GM23338 (cell line): Measurements from ENCODE around the gene GSG1L. TPM values are rescaled to one million over a fixed set of nuclear protein-coding genes. Genes with fewer than 3 reads are reported as not detected.

ENCODE experiments used
- ATAC-seq: fragments of 200-7000 bp; cut with Tn5 transposase; 3 replicates; pipeline ENCODE4 v1.9.1; 2020
- DNase-seq: peaks from one replicate; pipeline ENCODE4 v3.0.0-alpha.2; 2015; ENCODE audit warnings: low spot score
- H2AFZ ChIP-seq: fragments of 200-600 bp; sonication (generic); 2 replicates; pipeline ENCODE4 v1.8.0; 2016; ENCODE audit warnings: antibody characterized with exemption, mild to moderate bottlenecking, moderate library complexity
- H3F3A ChIP-seq: fragments of 200-600 bp; sonication (generic); replicated peaks from 2 replicates; pipeline ENCODE4 v1.8.0; 2017; ENCODE audit warnings: antibody characterized with exemption, mixed run types, low read depth
- H3K27ac ChIP-seq: fragments of 200-600 bp; sonication (generic); 2 replicates; pipeline ENCODE4 v1.6.1; 2016; ENCODE audit warnings: low read depth
- H3K27me3 ChIP-seq: fragments of 200-600 bp; sonication (generic); 2 replicates; pipeline ENCODE4 v1.8.0; 2016; ENCODE audit warnings: mild to moderate bottlenecking, mixed run types, moderate library complexity; ENCODE audit not compliant: insufficient read depth
- H3K36me3 ChIP-seq: fragments of 200-600 bp; sonication (generic); 2 replicates; pipeline ENCODE4 v1.8.0; 2016; ENCODE audit warnings: mild to moderate bottlenecking; ENCODE audit not compliant: insufficient read depth
- H3K4me1 ChIP-seq: fragments of 200-600 bp; sonication (generic); 2 replicates; pipeline ENCODE4 v1.8.0; 2016; ENCODE audit warnings: mild to moderate bottlenecking, moderate library complexity; ENCODE audit not compliant: insufficient read depth
- H3K4me2 ChIP-seq: fragments of 200-600 bp; sonication (generic); 2 replicates; pipeline ENCODE4 v1.7.1; 2017; ENCODE audit warnings: mixed run types
- H3K4me3 ChIP-seq: fragments of 200-600 bp; sonication (generic); 2 replicates; pipeline ENCODE4 v1.6.1; 2016; ENCODE audit warnings: mixed run types
- H3K79me2 ChIP-seq: fragments of 200-600 bp; sonication (generic); replicated peaks from 2 replicates; pipeline ENCODE4 v1.8.0; 2017; ENCODE audit warnings: mild to moderate bottlenecking; ENCODE audit not compliant: insufficient read depth
- H3K9me2 ChIP-seq: fragments of 200-600 bp; sonication (generic); 2 replicates; pipeline ENCODE4 v1.8.0; 2017; ENCODE audit not compliant: insufficient read depth
- H4K20me1 ChIP-seq: fragments of 200-600 bp; sonication (generic); replicated peaks from 2 replicates; pipeline ENCODE4 v1.8.0; 2017; ENCODE audit warnings: mild to moderate bottlenecking; ENCODE audit not compliant: insufficient read depth
- H3K27ac Mint-ChIP-seq: 2 replicates; pipeline ENCODE4 v1.8.0; 2020; ENCODE audit warnings: inconsistent platforms, mild to moderate bottlenecking, moderate library complexity, mixed read lengths
- H3K27me3 Mint-ChIP-seq: 3 replicates; pipeline ENCODE4 v1.8.0; 2022; ENCODE audit warnings: low read depth, mild to moderate bottlenecking, moderate library complexity, mixed read lengths, inconsistent platforms; ENCODE audit not compliant: insufficient read depth, poor library complexity
- H3K36me3 Mint-ChIP-seq: 3 replicates; pipeline ENCODE4 v1.8.0; 2021; ENCODE audit warnings: low read depth, mild to moderate bottlenecking, inconsistent platforms, moderate library complexity, mixed read lengths
- H3K4me1 Mint-ChIP-seq: 3 replicates; pipeline ENCODE4 v1.8.0; 2020; ENCODE audit warnings: mild to moderate bottlenecking, inconsistent platforms, mixed read lengths
- H3K4me3 Mint-ChIP-seq: 3 replicates; pipeline ENCODE4 v1.8.0; 2021; ENCODE audit warnings: moderate library complexity, mild to moderate bottlenecking, inconsistent platforms, mixed read lengths
- H3K9me3 Mint-ChIP-seq: 3 replicates; pipeline ENCODE4 v1.8.0; 2020; ENCODE audit warnings: moderate library complexity, mild to moderate bottlenecking, inconsistent platforms, mixed read lengths
- CREB1 ChIP-seq: fragments of 250-450 bp; sonication (Bioruptor Pico); IDR thresholded peaks from 2 replicates; pipeline ENCODE4 v1.5.0; 2020; ENCODE audit warnings: low read depth, mild to moderate bottlenecking, moderate library complexity
- EZH2 ChIP-seq: fragments of 200-600 bp; sonication (generic); IDR thresholded peaks from one replicate; pipeline ENCODE4 v1.8.0; 2017; ENCODE audit warnings: antibody characterized with exemption, mild to moderate bottlenecking, low read depth; ENCODE audit not compliant: unreplicated experiment
- JUNB ChIP-seq: IDR thresholded peaks from one replicate; pipeline ENCODE4 v1.6.1; 2016; ENCODE audit warnings: antibody characterized with exemption; ENCODE audit not compliant: unreplicated experiment
- NANOG ChIP-seq: IDR thresholded peaks from 2 replicates; pipeline ENCODE4 v1.6.1; 2016; ENCODE audit warnings: antibody characterized with exemption, borderline replicate concordance
- STAT1 ChIP-seq: IDR thresholded peaks from one replicate; pipeline ENCODE4 v1.6.1; 2016; ENCODE audit warnings: antibody characterized with exemption; ENCODE audit not compliant: unreplicated experiment
- ZNF114 ChIP-seq: fragments of 250-450 bp; sonication (Bioruptor Pico); IDR thresholded peaks from 2 replicates; pipeline ENCODE4 v1.5.0; 2020; ENCODE audit warnings: mild to moderate bottlenecking, moderate library complexity
- ZNF331 ChIP-seq: fragments of 250-450 bp; sonication (Bioruptor Pico); IDR thresholded peaks from 2 replicates; pipeline ENCODE4 v1.5.0; 2020; ENCODE audit warnings: low read depth, mild to moderate bottlenecking, moderate library complexity
- ZNF462 ChIP-seq: fragments of 250-450 bp; sonication (Bioruptor Pico); IDR thresholded peaks from 2 replicates; pipeline ENCODE4 v1.5.0; 2020; ENCODE audit warnings: mild to moderate bottlenecking, moderate library complexity
- polyA plus RNA-seq: library from polyadenylated mRNA; unstranded; fragments of >200 nt; fragmentation: Nextera tagmentation; extraction: Ambion mirVana; gene quantifications from 2 replicates; pipeline ENCODE4 v1.2.1, GENCODE V29; 2016
- total RNA-seq: library from RNA; depleted of rRNA; stranded (reverse); fragments of >200 nt; shearing (Covaris generic); gene quantifications from 2 replicates; pipeline ENCODE4 v1.2.3, GENCODE V29; 2014
- TF ChIP-seq, protein P1 (sequence below), 2 experiments: fragments of 200-600 bp in 1 of 2; sonication (generic) in 1 of 2; conservative IDR thresholded peaks; 2 replicates each; pipeline versions ENCODE4 v1.5.1 to v1.6.1; 2016 to 2017; ENCODE audit warnings: antibody characterized with exemption in 2 of 2, low read depth in 2 of 2, mild to moderate bottlenecking in 2 of 2, moderate library complexity in 1 of 2

Gene GSG1L
- total and polyA plus RNA-seq, 2 experiments from 2014 or later: 0.36 to 0.63 TPM

- TF ChIP-seq ZNF462 (CRISPR knock-in tag) (no peak), EZH2 (no peak), STAT1 (no peak), CREB1 (no peak), JUNB (no peak), ZNF114 (CRISPR knock-in tag) (no peak), NANOG (no peak)
These were observed 256.5 kb downstream of the GSG1L start (continued) for GRCh38 chr16:27806986-27807385.

DNA sequence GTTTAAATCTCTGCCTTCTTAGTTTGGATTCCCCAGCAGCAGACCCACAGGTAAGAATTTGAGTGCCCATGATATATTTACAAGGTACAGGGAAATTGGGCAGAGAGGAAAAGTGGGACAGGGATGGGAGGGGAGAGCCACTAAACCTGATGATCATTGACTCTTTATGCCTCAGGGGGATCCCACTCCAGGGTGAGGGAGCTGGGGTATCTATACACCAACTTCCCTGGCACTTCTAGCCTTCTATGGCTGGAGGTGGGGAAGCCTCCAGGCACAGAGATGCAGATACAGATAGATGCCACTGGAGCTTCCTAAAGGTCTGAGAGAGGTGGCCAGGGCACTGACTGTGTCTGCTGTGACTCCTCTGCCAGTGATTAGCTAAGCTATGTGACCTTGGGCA, 257.1 kb downstream of the GSG1L start:
- no peak overlapping the region for H3K27ac ChIP-seq
- no peaks in the 10 kb centered on the region for H4K20me1 ChIP-seq
- ATAC-seq (no peak), DNase-seq (no peak)
- H3F3A ChIP-seq: no peaks in the 10 kb centered on the region
- no peaks in the 10 kb centered on the region for H3K79me2 ChIP-seq
- H3K36me3 ChIP-seq: no peaks in the 10 kb centered on the region
- no peak for TF ChIP-seq ZNF462 (CRISPR knock-in tag)
- no peak for TF ChIP-seq ZNF331 (CRISPR knock-in tag)
- TF ChIP-seq ZNF114 (CRISPR knock-in tag): no peak
- TF ChIP-seq, protein P1, sequence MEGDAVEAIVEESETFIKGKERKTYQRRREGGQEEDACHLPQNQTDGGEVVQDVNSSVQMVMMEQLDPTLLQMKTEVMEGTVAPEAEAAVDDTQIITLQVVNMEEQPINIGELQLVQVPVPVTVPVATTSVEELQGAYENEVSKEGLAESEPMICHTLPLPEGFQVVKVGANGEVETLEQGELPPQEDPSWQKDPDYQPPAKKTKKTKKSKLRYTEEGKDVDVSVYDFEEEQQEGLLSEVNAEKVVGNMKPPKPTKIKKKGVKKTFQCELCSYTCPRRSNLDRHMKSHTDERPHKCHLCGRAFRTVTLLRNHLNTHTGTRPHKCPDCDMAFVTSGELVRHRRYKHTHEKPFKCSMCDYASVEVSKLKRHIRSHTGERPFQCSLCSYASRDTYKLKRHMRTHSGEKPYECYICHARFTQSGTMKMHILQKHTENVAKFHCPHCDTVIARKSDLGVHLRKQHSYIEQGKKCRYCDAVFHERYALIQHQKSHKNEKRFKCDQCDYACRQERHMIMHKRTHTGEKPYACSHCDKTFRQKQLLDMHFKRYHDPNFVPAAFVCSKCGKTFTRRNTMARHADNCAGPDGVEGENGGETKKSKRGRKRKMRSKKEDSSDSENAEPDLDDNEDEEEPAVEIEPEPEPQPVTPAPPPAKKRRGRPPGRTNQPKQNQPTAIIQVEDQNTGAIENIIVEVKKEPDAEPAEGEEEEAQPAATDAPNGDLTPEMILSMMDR (conservative IDR thresholded peaks at IDR 0.05; ENCODE audit: low read depth in 2 of 2): no peak
- Mint-ChIP-seq H3K36me3 (no peaks in the 10 kb centered on the region), H3K27ac (no peak overlapping the region), H3K9me3 (peaks cover 10% of the 10 kb centered on the region; the same call in 2 of the 3 replicates), H3K4me3 (no peak overlapping the region; the same call in 2 of the 3 replicates), H3K27me3 (peaks cover 9% of the 10 kb centered on the region), H3K4me1 (peaks cover 11% of the 10 kb centered on the region)
- H2AFZ ChIP-seq: no peak overlapping the region
- H3K9me2 ChIP-seq: no peaks in the 10 kb centered on the region
- H3K4me3 ChIP-seq: no peak overlapping the region
- no peaks in the 10 kb centered on the region for H3K27me3 ChIP-seq
- H3K4me1 ChIP-seq: peaks cover 3% of the 10 kb centered on the region; the same call in 1 of the 2 replicates
- no peak overlapping the region for H3K4me2 ChIP-seq
